ENCODE data around the gene CEP57.

CEP57 gene

DNA sequence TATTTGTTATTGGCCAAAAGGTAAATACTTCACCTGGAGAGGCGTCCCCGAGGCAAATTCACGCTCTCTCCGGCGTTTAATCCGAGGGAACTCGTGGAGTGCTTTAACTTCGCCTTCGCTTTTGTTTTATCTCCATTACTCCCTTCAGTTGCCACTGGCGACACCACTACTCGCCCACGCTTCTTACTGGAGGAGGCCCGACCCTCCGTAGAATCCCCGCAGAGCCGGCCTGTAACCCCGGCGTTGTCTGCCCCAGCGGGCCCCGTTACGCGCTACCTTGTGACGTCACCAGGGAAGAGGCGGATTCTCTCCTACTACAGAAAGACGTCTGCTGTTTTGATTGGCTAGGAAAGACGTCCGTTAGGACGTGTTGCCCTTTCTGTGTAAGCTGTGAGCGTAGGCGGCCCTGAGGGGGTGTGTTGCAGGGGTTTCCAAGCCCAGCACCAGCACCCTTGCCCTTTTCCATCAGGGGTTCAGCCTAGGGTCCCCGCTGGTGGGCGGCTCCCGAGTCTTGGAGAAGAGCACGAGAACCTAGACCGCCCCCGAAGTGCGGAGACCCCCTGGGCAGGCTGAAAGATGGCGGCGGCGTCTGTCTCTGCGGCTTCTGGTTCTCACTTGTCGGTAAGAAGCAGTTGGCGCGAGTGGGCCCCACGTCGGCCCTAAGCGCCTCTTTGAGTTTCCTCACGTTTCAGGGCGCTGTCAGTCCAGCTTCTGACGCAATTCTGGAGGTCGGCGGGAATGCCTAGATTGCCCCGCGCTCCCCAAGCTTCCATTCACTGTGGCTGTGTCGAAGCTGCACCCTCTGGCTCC is at the start of gene CEP57:
TSS of gene CEP57 (plus strand) at position 376 of the 810 bp plus-strand sequence. CDS start at position 577, 201 bp downstream.
- FAIRE-seq: peak; percentile 74

GRCh38 chr11:95750101-95750500 is 40.2 kb upstream of the CEP57 start:
- DNase-seq (ENCODE audit: low spot score) (no peak), FAIRE-seq (no peak)

More for the DNA sequence above, at the start of gene CEP57:
- DNase-seq (ENCODE audit: low spot score): peak; percentile 94

DNA sequence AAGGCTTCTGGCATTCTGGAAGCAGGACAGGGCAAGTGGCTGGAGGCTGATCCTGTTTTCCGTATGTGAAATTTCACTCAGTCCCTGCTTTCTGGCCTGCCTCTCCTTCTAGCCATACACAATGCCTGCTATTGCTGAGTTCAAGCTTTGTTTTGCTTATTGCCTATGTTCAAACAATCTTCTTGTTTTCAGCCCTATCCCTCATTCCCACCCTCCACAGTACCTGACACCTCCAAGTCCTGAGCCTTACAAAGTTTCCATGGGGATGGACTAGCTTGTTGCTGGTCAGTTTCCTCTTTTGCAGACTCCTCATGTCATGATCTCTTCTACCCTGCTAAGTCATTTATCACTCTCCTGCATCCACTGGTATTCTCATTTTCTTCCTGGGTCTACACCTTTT is 38.8 kb upstream of the CEP57 start:
- DNase-seq (ENCODE audit: low spot score) (no peak), FAIRE-seq (no peak)

DNA sequence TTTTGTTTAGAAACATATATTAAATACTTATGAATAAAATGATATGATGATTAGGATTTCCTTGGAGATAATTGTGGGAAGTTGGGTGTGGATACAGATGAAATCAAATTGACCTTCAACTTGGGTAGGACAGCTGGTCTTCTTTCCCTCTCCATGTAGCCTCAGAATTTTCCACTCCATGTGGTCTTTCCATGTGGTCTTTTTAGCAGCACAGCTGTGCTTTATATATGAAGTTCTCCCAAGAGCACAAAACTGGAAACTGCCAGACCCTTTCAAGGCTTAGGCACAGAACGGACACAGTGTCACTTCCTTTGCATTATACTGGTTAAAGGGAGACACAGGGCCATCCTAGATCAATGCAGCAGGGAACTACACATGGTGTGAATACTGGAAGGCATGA is 29.4 kb upstream of the CEP57 start:
- FAIRE-seq (no peak), DNase-seq (ENCODE audit: low spot score) (no peak)

DNA sequence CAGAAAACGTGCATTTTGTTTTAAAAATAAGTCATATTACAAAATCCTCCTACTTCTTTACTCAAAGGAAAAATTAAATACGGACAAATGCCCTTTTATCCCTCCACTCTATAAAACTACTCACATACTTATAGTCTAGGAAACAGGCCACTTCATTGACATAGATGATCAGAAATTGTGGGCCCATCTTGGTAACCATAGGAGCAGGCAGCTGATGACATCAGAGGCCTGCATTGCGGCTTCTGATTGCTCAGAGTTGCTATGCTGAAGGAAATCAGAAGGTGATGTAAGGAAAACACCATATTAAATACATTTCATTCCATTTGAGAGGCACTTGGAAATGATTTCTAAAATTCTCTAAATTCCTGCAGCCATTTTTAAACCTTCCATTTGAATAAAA is 27.8 kb upstream of the CEP57 start:
- no peak for DNase-seq (ENCODE audit: low spot score)
- FAIRE-seq: no peak

DNA sequence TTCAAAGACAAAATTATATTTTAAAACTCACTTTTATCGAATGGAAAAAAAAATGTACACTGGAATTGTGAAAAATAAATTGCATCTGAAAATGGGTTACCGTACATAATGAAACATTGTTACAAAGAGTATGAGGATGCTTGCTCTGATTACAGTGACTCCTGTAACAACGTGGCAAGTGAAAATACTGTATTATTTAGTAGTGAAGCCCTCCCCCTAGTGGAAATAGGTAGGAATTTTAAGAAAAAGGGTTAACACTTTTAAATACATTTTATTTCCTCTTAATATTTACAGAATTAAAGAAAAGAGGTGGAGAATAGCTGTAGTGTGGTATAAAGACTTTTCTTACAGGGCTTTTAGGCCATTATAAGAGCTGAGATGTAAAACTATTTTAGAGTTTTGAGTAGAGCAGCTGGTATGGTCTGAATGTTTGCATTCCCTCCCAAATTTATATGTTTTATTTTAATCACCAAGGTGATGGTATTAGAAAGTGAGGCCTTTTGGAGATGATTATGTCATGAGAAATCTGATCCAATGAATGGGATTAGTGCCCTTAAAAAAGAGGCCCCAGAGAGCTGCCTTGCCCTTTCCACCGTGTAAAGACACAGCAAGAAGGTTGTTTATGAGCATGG is 25.9 kb upstream of the CEP57 start:
- FAIRE-seq: no peak
- DNase-seq (ENCODE audit: low spot score): peak; percentile 45

DNA sequence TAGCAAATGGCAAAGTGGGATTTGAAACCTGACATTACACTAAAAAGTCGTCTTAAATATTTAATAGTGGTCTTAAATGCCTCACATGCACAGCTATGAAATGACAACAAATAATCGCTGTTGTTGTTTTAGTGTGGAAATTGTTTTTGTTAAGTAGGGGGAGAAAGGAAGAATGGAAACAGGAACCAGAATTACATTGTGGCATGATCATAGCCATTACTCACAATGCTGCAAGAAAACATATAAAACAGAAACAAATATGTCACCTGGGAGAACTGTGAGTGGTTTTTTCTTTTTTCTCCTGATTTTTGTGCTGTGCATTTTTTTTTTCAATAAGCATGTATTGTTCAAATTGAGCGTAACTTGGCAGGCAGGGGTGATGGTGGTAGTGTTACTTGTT is 23.6 kb upstream of the CEP57 start:
- no peak for FAIRE-seq
- no peak for DNase-seq (ENCODE audit: low spot score)

GRCh38 chr11:95767498-95767897 is 22.8 kb upstream of the CEP57 start:
- DNase-seq (ENCODE audit: low spot score): no peak

GRCh38 chr11:95768521-95768920 is 21.8 kb upstream of the CEP57 start:
- no peak for FAIRE-seq

More at GRCh38 chr11:95767498-95767897, 22.8 kb upstream of the CEP57 start:
- no peak for FAIRE-seq

GRCh38 chr11:95776859-95777258 is 13.4 kb upstream of the CEP57 start:
- no peak for FAIRE-seq
- DNase-seq (ENCODE audit: low spot score): no peak

More at GRCh38 chr11:95768521-95768920, 21.8 kb upstream of the CEP57 start:
- DNase-seq (ENCODE audit: low spot score): no peak

GRCh38 chr11:95778699-95779098 is 11.6 kb upstream of the CEP57 start:
- DNase-seq (ENCODE audit: low spot score) (no peak), FAIRE-seq (no peak)

DNA sequence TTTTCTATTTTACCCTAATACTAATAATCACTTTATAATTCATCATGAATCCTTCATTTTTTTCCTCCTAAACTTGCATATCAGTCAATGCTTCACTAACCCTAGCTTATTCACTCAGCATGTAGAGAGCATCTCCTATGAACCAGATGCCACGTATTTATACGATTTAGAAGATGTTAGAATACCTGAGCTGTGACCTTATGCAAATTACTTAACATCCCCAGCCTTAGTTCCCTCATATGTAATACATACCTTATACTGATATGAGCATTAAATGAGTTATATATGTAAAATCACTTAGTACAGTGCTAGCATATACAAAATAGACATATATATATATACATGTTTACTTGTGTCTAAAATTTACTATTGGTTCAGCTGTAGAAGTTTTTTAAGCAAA is 9.8 kb upstream of the CEP57 start:
- DNase-seq (ENCODE audit: low spot score) (no peak), FAIRE-seq (no peak)

- peak; percentile 34 for DNase-seq (ENCODE audit: low spot score)
Observed at GRCh38 chr11:95788921-95789505, 1.3 kb upstream of the CEP57 start.

GRCh38 chr11:95789506-95790122 is 684 bp upstream of the CEP57 start, which contains the start of gene FAM76B:
Gene FAM76B, minus strand, starts transcription at chr11:95789782. Its CDS starts 304 bp downstream, at chr11:95789478.
- peak; percentile 95 for DNase-seq (ENCODE audit: low spot score)
- FAIRE-seq: peak; percentile 78

More at GRCh38 chr11:95788921-95789505, 1.3 kb upstream of the CEP57 start:
- no peak for FAIRE-seq

- FAIRE-seq: no peak
- DNase-seq (ENCODE audit: low spot score): peak; percentile 46
Observed at GRCh38 chr11:95790933-95791708, 823 bp downstream of the CEP57 start.

GRCh38 chr11:95791709-95792033 is 1.4 kb downstream of the CEP57 start:
- FAIRE-seq: no peak

DNA sequence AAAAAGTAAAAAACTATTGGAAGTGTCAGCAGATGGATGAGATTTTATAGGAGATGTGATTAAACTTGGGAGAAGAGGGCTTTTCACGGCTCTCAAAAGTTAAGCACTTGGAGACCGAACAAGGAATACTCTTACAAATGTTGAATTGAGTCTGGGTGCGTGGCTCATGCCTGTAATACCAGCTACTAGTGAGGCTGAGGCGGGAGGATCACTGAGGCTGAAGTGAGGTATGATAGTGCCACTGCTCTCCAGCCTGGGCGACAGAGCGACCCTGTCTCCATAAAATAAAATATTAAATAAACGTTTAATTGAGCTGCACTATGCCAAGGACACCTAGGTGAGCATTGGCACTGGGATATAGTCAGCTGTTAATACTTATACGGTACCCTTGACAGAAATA is 1.9 kb downstream of the CEP57 start:
- DNase-seq (ENCODE audit: low spot score) (no peak), FAIRE-seq (no peak)

More at GRCh38 chr11:95791709-95792033, 1.4 kb downstream of the CEP57 start:
- no peak for DNase-seq (ENCODE audit: low spot score)

- FAIRE-seq: no peak
Observed at GRCh38 chr11:95792700-95793099, 2.4 kb downstream of the CEP57 start.

DNA sequence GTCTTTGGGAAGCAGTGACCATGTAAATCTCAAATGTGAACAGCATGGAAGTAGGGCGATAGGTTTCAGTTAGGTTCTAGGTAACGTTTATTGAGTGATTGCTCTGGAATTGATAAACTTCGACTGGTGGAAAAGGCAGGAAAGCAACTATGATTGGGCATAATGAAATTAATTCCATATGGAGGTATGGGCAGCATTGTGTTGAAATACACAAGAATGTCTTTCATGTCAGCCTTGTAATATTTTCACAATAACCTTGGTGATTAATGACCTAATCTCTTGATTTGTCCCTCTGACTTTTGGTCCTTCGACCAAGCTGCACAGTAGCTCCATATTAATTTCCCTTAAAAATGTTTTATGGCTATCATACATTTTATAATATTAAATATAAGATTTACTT is 2.8 kb downstream of the CEP57 start:
- FAIRE-seq: no peak
- DNase-seq (ENCODE audit: low spot score): no peak

More at GRCh38 chr11:95792700-95793099, 2.4 kb downstream of the CEP57 start:
- no peak for DNase-seq (ENCODE audit: low spot score)

DNA sequence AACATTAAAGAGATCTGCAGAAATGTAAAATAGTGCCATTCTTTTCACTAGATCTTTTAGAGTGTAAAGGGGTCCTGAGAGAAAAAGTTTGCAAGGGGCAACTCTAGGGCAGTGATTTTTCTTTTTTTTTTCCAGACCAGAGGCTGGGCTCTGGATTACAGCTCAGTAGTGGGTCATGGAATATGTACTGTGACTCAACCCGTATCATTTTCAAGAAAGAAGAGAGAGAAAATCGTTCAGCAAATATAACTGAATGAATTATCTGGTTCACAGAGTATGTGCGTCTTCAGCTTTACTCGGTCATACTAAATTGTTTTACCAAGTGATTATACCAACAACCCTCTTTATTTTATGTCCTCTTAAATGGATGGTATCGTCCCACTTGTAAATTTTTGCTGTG is 3.8 kb downstream of the CEP57 start:
- no peak for FAIRE-seq
- no peak for DNase-seq (ENCODE audit: low spot score)

All from urothelium cell line (cell line).